Left ventricle myocardium inferior (tissue), 1 donor: ENCODE results near the gene FASN. TPM values are rescaled to one million over a fixed set of nuclear protein-coding genes. Genes with fewer than 3 reads are reported as not detected.
A peak's percentile ranks its signal among the peaks of the same experiment; 100 is the strongest.

Experiments
- DNase-seq: peaks from one replicate; pipeline ENCODE4 v3.0.0-alpha.2; 2020
- H3K27ac ChIP-seq: fragments of 200-600 bp; replicated peaks from 2 replicates; pipeline ENCODE4 v1.8.0; 2021
- H3K27me3 ChIP-seq: fragments of 200-600 bp; 2 replicates; pipeline ENCODE4 v1.8.0; 2021; ENCODE audit warnings: low read depth
- H3K36me3 ChIP-seq: fragments of 200-600 bp; 2 replicates; pipeline ENCODE4 v1.8.0; 2021
- H3K4me1 ChIP-seq: fragments of 200-600 bp; 2 replicates; pipeline ENCODE4 v1.8.0; 2021
- H3K4me3 ChIP-seq: fragments of 200-600 bp; 2 replicates; pipeline ENCODE4 v1.8.0; 2021; ENCODE audit warnings: mild to moderate bottlenecking, moderate library complexity
- H3K9me3 ChIP-seq: fragments of 200-600 bp; replicated peaks from 2 replicates; pipeline ENCODE4 v1.8.0; 2021
- CTCF ChIP-seq: fragments of 200-600 bp; IDR thresholded peaks from 2 replicates; pipeline ENCODE4 v1.8.0; 2021; ENCODE audit warnings: antibody characterized with exemption, mild to moderate bottlenecking, borderline replicate concordance
- intact Hi-C: fragments of 100-400 bp; cut with micrococcal nuclease; formaldehyde crosslinking; loops from one replicate; pipeline ENCODE4 v1.11.0; 2022
- total RNA-seq: library from RNA; stranded (reverse); fragmentation: NEBNext Ultra II Directional; extraction: Animal tissue kit (Norgen Biotek cat#: 25700); gene quantifications from one replicate; pipeline ENCODE4 v1.2.1, GENCODE V29; 2021
- donor health status: DM: no; HTN: yes; CAD: no; lungs with severe emphysema.

FASN gene
- total RNA-seq, 1 donor from 2014 or later: 13.6 TPM

GRCh38 chr17:82033359-82034085 lies 64.5 kb downstream of the FASN start:
- intact Hi-C loops: loop anchor here (5.0 kb wide), 1 partner anchor 114 kb away; no protein-coding TSS in a partner anchor
- Histone ChIP-seq H3K36me3 (no peaks in the 10 kb centered on the region), H3K4me1 (peaks cover 52% of the 10 kb centered on the region), H3K9me3 (no peaks in the 10 kb centered on the region), H3K27ac (no peak overlapping the region), H3K27me3 (peaks cover 9% of the 10 kb centered on the region), H3K4me3 (no peak overlapping the region)
- TF ChIP-seq CTCF: no peak
- DNase-seq: no peak

GRCh38 chr17:82031885-82032627 lies 66.0 kb downstream of the FASN start:
- Histone ChIP-seq H3K4me1 (peaks cover 47% of the 10 kb centered on the region), H3K4me3 (peak overlapping the region; percentile 52), H3K27me3 (peaks cover 9% of the 10 kb centered on the region), H3K9me3 (no peaks in the 10 kb centered on the region), H3K36me3 (no peaks in the 10 kb centered on the region), H3K27ac (no peak overlapping the region)
- no peak for TF ChIP-seq CTCF
- no peak for DNase-seq
- intact Hi-C loops: loop anchor here (5.0 kb wide), 1 partner anchor 115 kb away; no protein-coding TSS in a partner anchor

- H3K9me3 ChIP-seq: no peaks in the 10 kb centered on the region
- H3K4me1 ChIP-seq: peaks cover 40% of the 10 kb centered on the region
- TF ChIP-seq CTCF: no peak
- H3K4me3 ChIP-seq: peak within 1 kb of the TSS; percentile 68
- peaks cover 9% of the 10 kb centered on the region for H3K27me3 ChIP-seq
- no peaks in the 10 kb centered on the region for H3K36me3 ChIP-seq
- no peak for DNase-seq
- H3K27ac ChIP-seq: no peak within 1 kb of the TSS
- intact Hi-C loops: loop anchor here (5.0 kb wide), 1 partner anchor 116 kb away; no protein-coding TSS in a partner anchor
These were observed 66.6 kb downstream of the FASN start, which contains the start of gene RAC3 for GRCh38 chr17:82031303-82031884. RAC3 (plus strand) TSS chr17:82031678; CDS start chr17:82031762, 84 bp downstream.

GRCh38 chr17:82030470-82031302 lies 67.3 kb downstream of the FASN start:
- Histone ChIP-seq H3K4me1 (peaks cover 33% of the 10 kb centered on the region), H3K36me3 (no peaks in the 10 kb centered on the region), H3K9me3 (no peaks in the 10 kb centered on the region), H3K27me3 (peaks cover 9% of the 10 kb centered on the region), H3K27ac (no peak overlapping the region), H3K4me3 (peak overlapping the region; percentile 68)
- TF ChIP-seq CTCF: peak; percentile 95
- intact Hi-C loops: loop anchor here (5.0 kb wide), 1 partner anchor 117 kb away; no protein-coding TSS in a partner anchor
- DNase-seq: peak; percentile 81
